ENCODE measurements around the gene DMBX1. TPM values are rescaled to one million over a fixed set of nuclear protein-coding genes. Genes with fewer than 3 reads are reported as not detected.

DMBX1 gene
- total RNA-seq, 1 experiment from 2014 or later = 2.3 TPM

DNA sequence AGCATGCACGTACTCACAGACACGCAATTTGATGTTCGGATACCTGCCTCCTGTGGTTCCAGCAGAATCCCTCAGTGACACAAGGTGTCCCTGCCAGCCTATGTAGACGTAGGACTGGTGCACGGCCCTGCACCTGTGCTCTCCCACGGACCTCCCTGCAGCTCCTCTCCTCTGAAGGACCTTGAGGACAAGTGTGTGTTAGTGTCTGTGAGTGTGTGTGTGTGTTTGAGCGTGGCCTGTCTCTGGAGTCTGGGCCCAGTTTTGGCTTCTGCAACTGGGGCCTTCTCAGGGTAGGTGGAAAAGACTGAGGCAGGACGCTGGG is 22.5 kb upstream of the DMBX1 start:
- H3K9ac ChIP-seq (ENCODE audit: extremely low read depth, insufficient read length, low read length) = no peak overlapping the region

More for the DNA sequence above, 22.5 kb upstream of the DMBX1 start:
- Histone ChIP-seq H3K23me2 (ENCODE audit: insufficient read length, low read depth, low read length, poor library complexity, severe bottlenecking) (peaks cover 11% of the 10 kb centered on the region), H3K27me3 (ENCODE audit: insufficient read depth, low read length) (peaks cover 18% of the 10 kb centered on the region; the same call in 1 of the 2 replicates), H2AFZ (ENCODE audit: low read length) (no peak overlapping the region), H3K79me2 (ENCODE audit: insufficient read depth, low read length) (no peaks in the 10 kb centered on the region), H2BK15ac (ENCODE audit: low read depth, low read length) (no peak overlapping the region), H3K14ac (ENCODE audit: insufficient read depth, low read length) (no peak overlapping the region), H3K23ac (ENCODE audit: insufficient read length, low read depth, low read length) (no peak overlapping the region), H3K4ac (ENCODE audit: low read depth, low read length) (no peak overlapping the region), H3K27ac (ENCODE audit: insufficient read length, low read depth, low read length) (no peak overlapping the region), H4K91ac (ENCODE audit: insufficient read length, low read depth, low read length) (no peak overlapping the region), H3K4me1 (ENCODE audit: insufficient read depth, low read length) (peaks cover 4% of the 10 kb centered on the region), H4K20me1 (ENCODE audit: control insufficient read depth, insufficient read depth, insufficient read length) (no peaks in the 10 kb centered on the region), H2BK12ac (ENCODE audit: insufficient read length, low read depth, low read length) (no peak overlapping the region), H3K9me3 (ENCODE audit: control insufficient read depth, low read depth, low read length) (no peaks in the 10 kb centered on the region), H3K56ac (ENCODE audit: insufficient read length, low read depth, low read length) (no peak overlapping the region), H4K5ac (ENCODE audit: insufficient read length, low read depth, low read length) (no peak overlapping the region), H3K18ac (ENCODE audit: insufficient read length, low read depth, low read length) (no peak overlapping the region), H2BK5ac (ENCODE audit: insufficient read length, low read length) (no peak overlapping the region), H2BK120ac (ENCODE audit: low read depth, low read length, poor library complexity, severe bottlenecking) (no peak overlapping the region), H3K4me2 (ENCODE audit: insufficient read depth, insufficient read length, low read length) (peak overlapping the region; percentile 25), H3T11ph (ENCODE audit: low read length) (no peak overlapping the region), H2AK5ac (ENCODE audit: insufficient read length, low read length) (no peak overlapping the region), H3K79me1 (ENCODE audit: insufficient read depth, low read depth, low read length, poor library complexity, severe bottlenecking) (no peaks in the 10 kb centered on the region), H4K8ac (replicated peaks; ENCODE audit: insufficient read length, low read depth, low read length) (no peak overlapping the region), H2BK20ac (ENCODE audit: low read depth, low read length, poor library complexity, severe bottlenecking) (no peak overlapping the region)
- no CpG with 5 or more reads among the region's 8 CpGs for WGBS (ENCODE audit: extremely low coverage, insufficient read length, low lambda C conversion rate)
- no peaks in the 10 kb centered on the region; a peak in 1 of 7 replicates for H3K36me3 Mint-ChIP-seq (ENCODE audit: insufficient read depth in 1 of 3, low read depth in 3 of 3)
- H3K27ac Mint-ChIP-seq = 0 out of 7 replicates have a peak overlapping the region, but pooled peaks of 1 of the 3 experiments have one; percentile 23
- peaks cover 98% of the 10 kb centered on the region for H3K27me3 Mint-ChIP-seq (ENCODE audit: low read depth)
- DNase-seq = no peak
- no peaks in the 10 kb centered on the region; a peak in 1 of 5 replicates for H3K9me3 Mint-ChIP-seq
- H3K4me1 Mint-ChIP-seq = peaks cover 54 to 70% of the 10 kb centered on the region in 2 experiments
- TF ChIP-seq, protein P1, sequence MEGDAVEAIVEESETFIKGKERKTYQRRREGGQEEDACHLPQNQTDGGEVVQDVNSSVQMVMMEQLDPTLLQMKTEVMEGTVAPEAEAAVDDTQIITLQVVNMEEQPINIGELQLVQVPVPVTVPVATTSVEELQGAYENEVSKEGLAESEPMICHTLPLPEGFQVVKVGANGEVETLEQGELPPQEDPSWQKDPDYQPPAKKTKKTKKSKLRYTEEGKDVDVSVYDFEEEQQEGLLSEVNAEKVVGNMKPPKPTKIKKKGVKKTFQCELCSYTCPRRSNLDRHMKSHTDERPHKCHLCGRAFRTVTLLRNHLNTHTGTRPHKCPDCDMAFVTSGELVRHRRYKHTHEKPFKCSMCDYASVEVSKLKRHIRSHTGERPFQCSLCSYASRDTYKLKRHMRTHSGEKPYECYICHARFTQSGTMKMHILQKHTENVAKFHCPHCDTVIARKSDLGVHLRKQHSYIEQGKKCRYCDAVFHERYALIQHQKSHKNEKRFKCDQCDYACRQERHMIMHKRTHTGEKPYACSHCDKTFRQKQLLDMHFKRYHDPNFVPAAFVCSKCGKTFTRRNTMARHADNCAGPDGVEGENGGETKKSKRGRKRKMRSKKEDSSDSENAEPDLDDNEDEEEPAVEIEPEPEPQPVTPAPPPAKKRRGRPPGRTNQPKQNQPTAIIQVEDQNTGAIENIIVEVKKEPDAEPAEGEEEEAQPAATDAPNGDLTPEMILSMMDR (conservative IDR thresholded peaks at IDR 0.05) = no peak
- H3K4me3 Mint-ChIP-seq = peak overlapping the region; percentile 65 to 85
